HG03039 (cell line): ENCODE results near the gene KCND2.

Experiments
- ATAC-seq: cut with Tn5 transposase; IDR thresholded peaks from one replicate; pipeline ENCODE4 v1.9.1; 2021; ENCODE audit warnings: mild to moderate bottlenecking, moderate library complexity; ENCODE audit not compliant: unreplicated experiment

KCND2 gene

GRCh38 chr7:120480472-120480871 lies 207.5 kb downstream of the KCND2 start:
- no peak for ATAC-seq

- no peak for ATAC-seq
These were observed 208.0 kb downstream of the KCND2 start for GRCh38 chr7:120480930-120481329.

GRCh38 chr7:120486164-120486563 lies 213.2 kb downstream of the KCND2 start:
- no peak for ATAC-seq

- ATAC-seq, result no peak
These were observed 229.2 kb downstream of the KCND2 start for GRCh38 chr7:120502132-120502531.

- ATAC-seq, result no peak
These were observed 229.8 kb downstream of the KCND2 start for GRCh38 chr7:120502825-120503224.

- ATAC-seq, result no peak
These were observed 231.4 kb downstream of the KCND2 start for GRCh38 chr7:120504386-120504785.

GRCh38 chr7:120505770-120506169 lies 232.8 kb downstream of the KCND2 start:
- ATAC-seq, result no peak

GRCh38 chr7:120512701-120513100 lies 239.7 kb downstream of the KCND2 start:
- ATAC-seq, result no peak

GRCh38 chr7:120519224-120519623 lies 246.2 kb downstream of the KCND2 start:
- no peak for ATAC-seq

- ATAC-seq, result no peak
These were observed 249.1 kb downstream of the KCND2 start for GRCh38 chr7:120521761-120522737.

GRCh38 chr7:120523985-120524384 lies 251.0 kb downstream of the KCND2 start:
- no peak for ATAC-seq

- ATAC-seq, result no peak
These were observed 254.0 kb downstream of the KCND2 start for GRCh38 chr7:120526902-120527509.

- ATAC-seq, result no peak
These were observed 256.8 kb downstream of the KCND2 start for GRCh38 chr7:120529736-120530135.

- no peak for ATAC-seq
These were observed 265.4 kb downstream of the KCND2 start for GRCh38 chr7:120538335-120538734.

GRCh38 chr7:120539321-120539720 lies 266.3 kb downstream of the KCND2 start:
- ATAC-seq, result no peak

GRCh38 chr7:120547605-120548004 lies 274.6 kb downstream of the KCND2 start:
- no peak for ATAC-seq

- ATAC-seq, result peak; percentile 44
These were observed 277.6 kb downstream of the KCND2 start for GRCh38 chr7:120550494-120551048.

- ATAC-seq, result no peak
These were observed 280.5 kb downstream of the KCND2 start for GRCh38 chr7:120553491-120553890.

GRCh38 chr7:120554960-120555571 lies 282.1 kb downstream of the KCND2 start:
- peak; percentile 65 for ATAC-seq

- no peak for ATAC-seq
These were observed 291.2 kb downstream of the KCND2 start for GRCh38 chr7:120564145-120564544.

GRCh38 chr7:120567204-120567603 lies 294.2 kb downstream of the KCND2 start:
- ATAC-seq, result no peak
